ENCODE results near the gene ATP10D.
"Not testable (repeated sequence)": the region's sequence is repeated elsewhere in the genome, so short reads cannot be mapped to it uniquely, and the experiment has no call there.

The ATP10D gene

GRCh38 chr4:47485047-47485692, at the start of gene ATP10D:
Gene ATP10D, plus strand, starts transcription at chr4:47485275. Its CDS starts 27,266 bp downstream, at chr4:47512541.
- peak; percentile 80 to 85 for DNase-seq

GRCh38 chr4:47442980-47443379, 42.1 kb upstream of the ATP10D start:
- DNase-seq, result no peak

- no peak for DNase-seq
Observed at GRCh38 chr4:47444031-47444430, 41.0 kb upstream of the ATP10D start.

- DNase-seq, result no peak
Observed at GRCh38 chr4:47451657-47452056, 33.4 kb upstream of the ATP10D start.

- DNase-seq, result no peak
Observed at GRCh38 chr4:47462799-47463234, 22.3 kb upstream of the ATP10D start.

GRCh38 chr4:47463235-47463956, 21.7 kb upstream of the ATP10D start, which contains the start of gene COMMD8:
Gene COMMD8, minus strand, starts transcription at chr4:47463702. Its CDS starts 51 bp downstream, at chr4:47463651.
- peak; percentile 98 for DNase-seq

- DNase-seq, result peak in 1 of 2 donors; percentile 20
Observed at GRCh38 chr4:47465004-47465403, 20.1 kb upstream of the ATP10D start.

GRCh38 chr4:47466056-47466785, 18.9 kb upstream of the ATP10D start:
- DNase-seq, result no peak

GRCh38 chr4:47468706-47469365, 16.2 kb upstream of the ATP10D start:
- DNase-seq, result no peak

GRCh38 chr4:47469951-47470350, 15.1 kb upstream of the ATP10D start:
- DNase-seq, result no peak

GRCh38 chr4:47471064-47471463, 14.0 kb upstream of the ATP10D start:
- no peak for DNase-seq

GRCh38 chr4:47471591-47471990, 13.5 kb upstream of the ATP10D start:
- DNase-seq, result no peak

- no peak for DNase-seq
Observed at GRCh38 chr4:47473141-47473750, 11.8 kb upstream of the ATP10D start.

GRCh38 chr4:47474799-47475198, 10.3 kb upstream of the ATP10D start:
- DNase-seq, result no peak

GRCh38 chr4:47475411-47475810, 9.7 kb upstream of the ATP10D start:
- DNase-seq, result no peak

GRCh38 chr4:47478804-47479203, 6.3 kb upstream of the ATP10D start:
- DNase-seq, result no peak

GRCh38 chr4:47482326-47482725, 2.7 kb upstream of the ATP10D start:
- no peak for DNase-seq

- no peak for DNase-seq
Observed at GRCh38 chr4:47483745-47484144, 1.3 kb upstream of the ATP10D start.

- DNase-seq, result no peak
Observed at GRCh38 chr4:47484168-47484567, 907 bp upstream of the ATP10D start.

- no peak for DNase-seq
Observed at GRCh38 chr4:47485768-47486167, 693 bp downstream of the ATP10D start.

GRCh38 chr4:47486231-47486673, 1.2 kb downstream of the ATP10D start:
- no peak for DNase-seq

GRCh38 chr4:47486727-47487126, 1.7 kb downstream of the ATP10D start:
- DNase-seq, result not testable (repeated sequence)

GRCh38 chr4:47488706-47489105, 3.6 kb downstream of the ATP10D start:
- DNase-seq, result no peak

Measured in CD4-positive, alpha-beta T cell treated with Interferon alpha-2 for 1 hour (primary cell).